CD4-positive, CD25-positive, alpha-beta regulatory T cell (primary cell): Measurements from ENCODE around the gene MED12L. TPM values are rescaled to one million over a fixed set of nuclear protein-coding genes. Genes with fewer than 3 reads are reported as not detected.

Source experiments
- ATAC-seq, 2 donors: fragments of 150-1000 bp; cut with Tn5 transposase; one replicate each; pipeline ENCODE4 v1.10.0; 2021; ENCODE audit warnings: low read depth in 2 of 2, moderate number of reproducible peaks in 2 of 2, moderate library complexity in 1 of 2
- DNase-seq, 3 donors: peaks; one replicate each; pipeline versions ENCODE4 v3.0.0 to v3.0.0-alpha.2; 2012 to 2022; ENCODE audit warnings: mixed read lengths in 1 of 3
- H3K27ac ChIP-seq: one replicate; pipeline ENCODE4 v1.7.0; 2013; ENCODE audit warnings: mild to moderate bottlenecking, low read length; ENCODE audit not compliant: insufficient read depth, poor library complexity, severe bottlenecking
- H3K27me3 ChIP-seq: one replicate; pipeline ENCODE4 v1.7.0; 2013; ENCODE audit warnings: low read length; ENCODE audit not compliant: control insufficient read depth, insufficient read depth
- H3K36me3 ChIP-seq: one replicate; pipeline ENCODE4 v1.7.0; 2013; ENCODE audit warnings: mild to moderate bottlenecking, low read length, moderate library complexity; ENCODE audit not compliant: control insufficient read depth, insufficient read depth
- H3K4me1 ChIP-seq: 2 replicates; pipeline ENCODE4 v1.7.0; 2013; ENCODE audit warnings: mild to moderate bottlenecking, low read length; ENCODE audit not compliant: insufficient read depth, control insufficient read depth, poor library complexity, severe bottlenecking
- H3K4me3 ChIP-seq: one replicate; pipeline ENCODE4 v1.7.0; 2013; ENCODE audit warnings: low read depth, mild to moderate bottlenecking, low read length, moderate library complexity
- H3K9me3 ChIP-seq, 2 experiments: 1 replicate in 1 of 2; 2 replicates in 1 of 2; pipeline ENCODE4 v1.7.0; 2013; ENCODE audit warnings: low read length in 2 of 2, mild to moderate bottlenecking in 1 of 2, moderate library complexity in 1 of 2; ENCODE audit not compliant: control insufficient read depth in 2 of 2
- H3K27ac Mint-ChIP-seq, 3 donors: one replicate each; pipeline ENCODE4 v1.8.0; 2020 to 2022; ENCODE audit warnings: mild to moderate bottlenecking in 3 of 3, mixed read lengths in 3 of 3, moderate library complexity in 2 of 3
- H3K27me3 Mint-ChIP-seq: one replicate; pipeline ENCODE4 v1.8.0; 2022; ENCODE audit warnings: mild to moderate bottlenecking, mixed read lengths
- H3K36me3 Mint-ChIP-seq: one replicate; pipeline ENCODE4 v1.8.0; 2020; ENCODE audit warnings: mixed read lengths
- H3K4me1 Mint-ChIP-seq, 4 donors: one replicate each; pipeline ENCODE4 v1.8.0; 2020 to 2022; ENCODE audit warnings: mixed read lengths in 4 of 4, mild to moderate bottlenecking in 1 of 4
- H3K4me3 Mint-ChIP-seq, 4 donors: one replicate each; pipeline ENCODE4 v1.8.0; 2020 to 2022; ENCODE audit warnings: mild to moderate bottlenecking in 4 of 4, mixed read lengths in 4 of 4, moderate library complexity in 3 of 4
- H3K9me3 Mint-ChIP-seq, 7 donors: one replicate each; pipeline ENCODE4 v1.8.0; 2020 to 2022; ENCODE audit warnings: mixed read lengths in 7 of 7, mild to moderate bottlenecking in 3 of 7, moderate library complexity in 2 of 7
- polyA plus RNA-seq, 4 donors: library from polyadenylated mRNA; unstranded; fragments of 300-500 nt; fragmentation: Illumina TruSeq; gene quantifications; one replicate each; pipeline ENCODE4 v1.2.3, GENCODE V29; 2021
- total RNA-seq: library from RNA; stranded (reverse); gene quantifications from one replicate; pipeline ENCODE4 v1.2.3, GENCODE V29; 2022

The MED12L gene
- total and polyA plus RNA-seq, 5 donors from 2014 or later: 2.7 TPM; not detected in 4

DNA sequence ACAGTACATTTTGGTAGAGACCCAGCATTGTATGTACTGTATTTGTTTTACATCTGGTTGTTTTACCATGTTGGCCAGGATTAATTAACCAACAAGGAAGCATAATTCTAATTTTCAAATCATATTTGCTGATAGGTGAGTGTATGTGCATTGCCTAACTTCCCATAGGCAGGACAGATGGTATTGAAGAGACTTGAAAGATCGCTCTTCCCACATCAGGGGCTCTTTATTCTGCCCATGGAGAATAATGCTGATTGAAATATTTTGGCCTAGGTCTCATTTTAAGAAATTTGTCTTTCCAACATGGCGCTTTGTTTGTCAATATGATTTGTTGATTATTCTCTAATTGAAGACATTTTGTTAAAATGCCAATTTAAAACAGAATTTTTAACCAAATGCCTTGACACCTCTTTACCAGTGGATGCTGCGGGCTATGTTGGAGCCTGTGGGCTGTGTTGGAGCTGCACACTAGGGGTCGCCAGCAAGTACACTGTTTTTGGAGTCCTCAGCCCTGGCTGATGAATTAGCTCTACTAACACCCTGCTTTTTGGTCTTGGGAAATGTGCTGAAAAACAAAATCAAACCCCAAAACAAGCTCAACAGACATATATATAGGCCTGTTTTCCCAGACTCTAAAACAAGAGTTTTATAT, 293.7 kb downstream of the MED12L start:
- Histone ChIP-seq H3K4me1 (no peaks in the 10 kb centered on the region), H3K27ac (no peak overlapping the region), H3K9me3 (no peaks in the 10 kb centered on the region), H3K4me3 (no peak overlapping the region), H3K36me3 (no peaks in the 10 kb centered on the region), H3K27me3 (no peaks in the 10 kb centered on the region)
- H3K27me3 Mint-ChIP-seq: no peaks in the 10 kb centered on the region
- H3K27ac Mint-ChIP-seq: no peak overlapping the region
- ATAC-seq (no peak), DNase-seq (peak in 1 of 3 donors; percentile 5)
- no peak overlapping the region for H3K4me3 Mint-ChIP-seq
- H3K9me3 Mint-ChIP-seq: no peaks in the 10 kb centered on the region
- no peaks in the 10 kb centered on the region for H3K36me3 Mint-ChIP-seq
- no peaks in the 10 kb centered on the region for H3K4me1 Mint-ChIP-seq

- Histone ChIP-seq H3K36me3 (no peaks in the 10 kb centered on the region), H3K9me3 (no peaks in the 10 kb centered on the region), H3K4me1 (no peaks in the 10 kb centered on the region), H3K27me3 (no peaks in the 10 kb centered on the region), H3K4me3 (no peak overlapping the region), H3K27ac (no peak overlapping the region)
- H3K4me3 Mint-ChIP-seq: no peak overlapping the region
- no peaks in the 10 kb centered on the region for H3K36me3 Mint-ChIP-seq
- H3K4me1 Mint-ChIP-seq: no peaks in the 10 kb centered on the region
- H3K27me3 Mint-ChIP-seq: no peaks in the 10 kb centered on the region
- no peak overlapping the region for H3K27ac Mint-ChIP-seq
- no peak for DNase-seq
- no peak for ATAC-seq
- H3K9me3 Mint-ChIP-seq: no peaks in the 10 kb centered on the region
Measured at GRCh38 chr3:151382671-151383070, 297.2 kb downstream of the MED12L start.

DNA sequence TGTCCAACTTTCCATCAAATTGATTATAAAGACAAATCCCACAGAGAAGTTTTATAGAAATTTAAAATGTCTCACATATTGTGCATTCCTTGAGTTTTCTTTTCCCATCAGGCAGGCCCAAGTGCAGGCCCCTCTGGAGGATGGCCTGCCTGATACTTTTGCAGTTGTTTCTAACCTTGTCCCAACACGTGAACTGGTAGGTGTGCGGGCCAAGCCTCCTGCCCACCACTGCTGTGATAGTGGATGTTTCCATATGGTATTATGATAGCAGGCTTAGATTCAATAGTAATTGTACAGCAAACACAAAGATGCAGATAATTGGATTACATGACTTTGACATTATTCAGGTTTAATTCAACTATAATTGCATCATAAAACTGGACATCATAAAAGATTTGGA, 297.6 kb downstream of the MED12L start:
- no peaks in the 10 kb centered on the region for H3K27me3 Mint-ChIP-seq
- Histone ChIP-seq H3K9me3 (no peaks in the 10 kb centered on the region), H3K27me3 (no peaks in the 10 kb centered on the region), H3K27ac (no peak overlapping the region), H3K36me3 (no peaks in the 10 kb centered on the region), H3K4me3 (no peak overlapping the region), H3K4me1 (no peaks in the 10 kb centered on the region)
- H3K36me3 Mint-ChIP-seq: no peaks in the 10 kb centered on the region
- ATAC-seq: no peak
- DNase-seq: no peak
- H3K27ac Mint-ChIP-seq: no peak overlapping the region
- no peaks in the 10 kb centered on the region for H3K4me1 Mint-ChIP-seq
- no peak overlapping the region for H3K4me3 Mint-ChIP-seq
- no peaks in the 10 kb centered on the region for H3K9me3 Mint-ChIP-seq

GRCh38 chr3:151383956-151384355, 298.5 kb downstream of the MED12L start:
- no peaks in the 10 kb centered on the region for H3K4me1 Mint-ChIP-seq
- no peaks in the 10 kb centered on the region for H3K27me3 ChIP-seq
- H3K27ac Mint-ChIP-seq: no peak overlapping the region
- H3K4me3 ChIP-seq: no peak overlapping the region
- H3K4me1 ChIP-seq: no peaks in the 10 kb centered on the region
- DNase-seq: peak in 1 of 3 donors; percentile 3
- ATAC-seq: no peak
- H3K9me3 ChIP-seq: no peaks in the 10 kb centered on the region
- no peak overlapping the region for H3K27ac ChIP-seq
- no peaks in the 10 kb centered on the region for H3K36me3 Mint-ChIP-seq
- H3K4me3 Mint-ChIP-seq: no peak overlapping the region
- H3K36me3 ChIP-seq: no peaks in the 10 kb centered on the region
- H3K9me3 Mint-ChIP-seq: peaks cover 0 to under 1% (median 0%) of the 10 kb centered on the region in 7 donors
- no peaks in the 10 kb centered on the region for H3K27me3 Mint-ChIP-seq

GRCh38 chr3:151384741-151385174, 299.3 kb downstream of the MED12L start, which contains the start of gene P2RY12:
TSS of gene P2RY12 (minus strand) at chr3:151384753. CDS start at chr3:151338845, 45,908 bp downstream.
- Histone ChIP-seq H3K36me3 (no peaks in the 10 kb centered on the region), H3K27me3 (no peaks in the 10 kb centered on the region), H3K9me3 (no peaks in the 10 kb centered on the region), H3K4me1 (no peaks in the 10 kb centered on the region), H3K27ac (no peak within 1 kb of the TSS), H3K4me3 (no peak within 1 kb of the TSS)
- peaks cover 0 to 3% (median 0%) of the 10 kb centered on the region in 7 donors for H3K9me3 Mint-ChIP-seq
- no peaks in the 10 kb centered on the region for H3K4me1 Mint-ChIP-seq
- ATAC-seq (no peak), DNase-seq (no peak)
- H3K4me3 Mint-ChIP-seq: no peak within 1 kb of the TSS
- no peaks in the 10 kb centered on the region for H3K36me3 Mint-ChIP-seq
- H3K27me3 Mint-ChIP-seq: peaks cover 4% of the 10 kb centered on the region
- H3K27ac Mint-ChIP-seq: peak within 1 kb of the TSS in 1 of 3 donors; percentile 80

- H3K27ac Mint-ChIP-seq: peak overlapping the region in 1 of 3 donors; percentile 6
- H3K4me3 ChIP-seq: no peak overlapping the region
- no peak for ATAC-seq
- H3K9me3 ChIP-seq: no peaks in the 10 kb centered on the region
- DNase-seq: no peak
- no peaks in the 10 kb centered on the region for H3K36me3 ChIP-seq
- no peaks in the 10 kb centered on the region for H3K4me1 Mint-ChIP-seq
- H3K27me3 Mint-ChIP-seq: peaks cover 4% of the 10 kb centered on the region
- no peaks in the 10 kb centered on the region for H3K36me3 Mint-ChIP-seq
- H3K4me1 ChIP-seq: no peaks in the 10 kb centered on the region
- no peaks in the 10 kb centered on the region for H3K27me3 ChIP-seq
- H3K4me3 Mint-ChIP-seq: no peak overlapping the region
- peaks cover 0 to 3% (median 0%) of the 10 kb centered on the region in 7 donors for H3K9me3 Mint-ChIP-seq
- no peak overlapping the region for H3K27ac ChIP-seq
Measured at GRCh38 chr3:151386056-151386455, 300.6 kb downstream of the MED12L start.

GRCh38 chr3:151387432-151387831, 302.0 kb downstream of the MED12L start:
- Histone ChIP-seq H3K27ac (no peak overlapping the region), H3K4me3 (no peak overlapping the region), H3K27me3 (no peaks in the 10 kb centered on the region), H3K4me1 (no peaks in the 10 kb centered on the region), H3K36me3 (no peaks in the 10 kb centered on the region), H3K9me3 (no peaks in the 10 kb centered on the region)
- Mint-ChIP-seq H3K4me3 (no peak overlapping the region), H3K9me3 (peaks cover 0 to 3% (median 0%) of the 10 kb centered on the region in 7 donors), H3K4me1 (no peaks in the 10 kb centered on the region), H3K36me3 (no peaks in the 10 kb centered on the region), H3K27ac (peak overlapping the region in 1 of 3 donors; percentile 81), H3K27me3 (peaks cover 4% of the 10 kb centered on the region)
- no peak for ATAC-seq
- DNase-seq: no peak

DNA sequence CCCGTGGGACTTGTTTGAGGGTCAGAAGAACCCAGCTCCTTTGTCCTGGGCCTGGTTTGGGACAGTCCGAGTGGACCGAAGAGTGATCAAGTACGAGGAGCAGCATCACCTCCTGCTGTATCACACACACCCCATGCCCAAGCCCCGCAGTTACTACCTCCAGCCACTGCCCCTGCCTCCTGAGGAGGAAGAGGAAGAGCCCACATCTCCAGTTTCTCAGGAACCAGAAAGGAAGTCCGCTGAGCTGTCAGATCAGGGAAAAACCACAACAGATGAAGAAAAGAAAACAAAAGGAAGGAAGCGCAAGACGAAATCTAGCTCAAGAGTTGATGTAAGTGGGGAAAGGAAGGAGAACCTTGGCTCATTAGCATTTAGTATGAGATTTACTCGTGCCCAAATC, 302.4 kb downstream of the MED12L start:
- peaks cover 5% of the 10 kb centered on the region for H3K27me3 Mint-ChIP-seq
- peaks cover 0 to 3% (median 0%) of the 10 kb centered on the region in 7 donors for H3K9me3 Mint-ChIP-seq
- Histone ChIP-seq H3K27ac (no peak overlapping the region), H3K4me3 (no peak overlapping the region), H3K36me3 (no peaks in the 10 kb centered on the region), H3K9me3 (no peaks in the 10 kb centered on the region), H3K27me3 (no peaks in the 10 kb centered on the region), H3K4me1 (no peaks in the 10 kb centered on the region)
- no peak for DNase-seq
- H3K27ac Mint-ChIP-seq: peak overlapping the region in 1 of 3 donors; percentile 81
- H3K4me3 Mint-ChIP-seq: no peak overlapping the region
- no peaks in the 10 kb centered on the region for H3K36me3 Mint-ChIP-seq
- no peak for ATAC-seq
- H3K4me1 Mint-ChIP-seq: no peaks in the 10 kb centered on the region
